ENCODE measurements around the gene FBXL20.
A peak's percentile ranks its signal among the peaks of the same experiment; 100 is the strongest.

Gene FBXL20

DNA sequence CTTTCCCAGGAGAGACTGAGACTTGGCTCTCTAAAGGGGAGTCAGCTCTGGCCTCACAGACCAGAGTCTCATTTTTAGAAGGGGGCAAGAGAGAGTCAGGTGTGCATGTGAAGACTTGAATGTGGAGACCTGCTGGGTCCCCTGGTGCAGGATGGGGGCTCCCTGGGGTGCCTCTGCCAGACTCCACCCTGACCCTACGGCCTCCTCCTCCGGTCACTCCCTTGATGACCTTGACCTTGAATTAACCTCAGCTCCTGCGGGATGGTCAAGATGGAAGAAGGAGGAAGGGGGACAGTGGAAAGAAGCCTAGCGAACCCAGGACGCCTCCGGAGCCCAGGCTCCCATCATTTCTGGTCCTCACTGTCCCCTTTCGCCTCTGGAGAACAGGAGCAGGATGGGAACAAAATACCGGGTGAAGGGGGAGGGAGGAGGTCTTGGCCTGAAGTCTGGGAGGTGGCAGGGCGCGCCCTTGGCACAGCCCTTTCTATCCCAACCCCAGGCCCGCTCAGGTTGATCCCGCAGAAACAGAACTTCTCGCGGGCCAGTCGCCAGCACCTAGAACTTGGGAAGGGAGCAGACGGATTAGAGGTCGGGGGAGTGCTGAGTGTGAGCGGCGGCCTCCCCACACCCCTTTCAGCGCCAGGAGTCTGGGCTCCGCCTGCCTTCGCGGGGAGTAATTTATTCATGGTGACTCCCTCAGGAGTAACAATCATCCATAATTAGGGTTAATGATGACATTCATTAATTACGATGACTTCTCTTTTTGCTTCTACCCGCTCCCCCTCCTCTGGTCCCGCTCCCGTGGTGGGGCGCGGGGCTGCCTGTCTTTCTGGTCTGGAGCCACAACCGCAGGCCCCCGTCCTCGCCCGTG lies 177.3 kb downstream of the FBXL20 start:
- no peak for DNase-seq

- no peak for DNase-seq
Measured at GRCh38 chr17:39222866-39223834, 178.3 kb downstream of the FBXL20 start.

DNA sequence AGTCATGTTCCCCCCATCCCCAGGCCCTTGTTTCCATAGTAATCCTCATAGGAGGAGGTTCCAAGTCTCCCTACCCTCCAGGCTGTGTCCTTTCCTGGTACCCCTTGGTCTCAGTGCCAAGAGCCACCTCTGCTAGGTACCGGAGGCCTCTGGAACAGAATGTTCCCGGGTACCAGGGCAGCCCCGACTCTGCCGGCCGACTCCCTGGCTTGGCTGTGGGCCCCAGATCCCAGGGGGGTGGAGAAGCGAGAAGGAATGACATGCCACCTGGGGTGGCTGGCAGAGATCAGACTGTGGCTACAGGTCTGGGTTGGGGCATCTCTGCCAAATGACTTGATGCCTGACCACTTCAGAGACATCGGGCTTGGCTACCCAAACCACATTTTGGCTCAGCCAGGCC lies 179.3 kb downstream of the FBXL20 start:
- DNase-seq = no peak

DNA sequence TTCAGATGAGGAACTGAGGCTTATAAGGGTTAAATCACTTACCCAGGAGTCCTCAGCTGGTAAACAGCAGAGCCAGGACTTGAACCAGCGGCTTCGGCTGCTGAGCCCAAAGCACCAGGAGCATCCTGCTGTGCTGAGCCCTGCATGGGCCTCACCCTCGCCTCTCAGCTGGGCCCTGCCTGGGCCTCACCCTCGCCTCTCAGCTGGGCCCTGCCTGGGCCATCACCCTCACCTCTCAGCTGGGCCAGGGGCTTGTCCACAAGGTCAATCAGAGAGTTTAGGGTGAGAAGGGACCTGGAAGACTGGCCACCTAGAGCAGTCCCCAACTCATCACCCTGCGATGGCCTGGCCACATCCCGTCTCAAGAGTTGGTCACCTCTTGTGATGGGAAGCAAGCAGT lies 179.9 kb downstream of the FBXL20 start:
- DNase-seq = no peak

- no peak for DNase-seq
Measured at GRCh38 chr17:39219647-39220154, 181.7 kb downstream of the FBXL20 start.

- DNase-seq = no peak
Measured at GRCh38 chr17:39218906-39219305, 182.5 kb downstream of the FBXL20 start.

DNA sequence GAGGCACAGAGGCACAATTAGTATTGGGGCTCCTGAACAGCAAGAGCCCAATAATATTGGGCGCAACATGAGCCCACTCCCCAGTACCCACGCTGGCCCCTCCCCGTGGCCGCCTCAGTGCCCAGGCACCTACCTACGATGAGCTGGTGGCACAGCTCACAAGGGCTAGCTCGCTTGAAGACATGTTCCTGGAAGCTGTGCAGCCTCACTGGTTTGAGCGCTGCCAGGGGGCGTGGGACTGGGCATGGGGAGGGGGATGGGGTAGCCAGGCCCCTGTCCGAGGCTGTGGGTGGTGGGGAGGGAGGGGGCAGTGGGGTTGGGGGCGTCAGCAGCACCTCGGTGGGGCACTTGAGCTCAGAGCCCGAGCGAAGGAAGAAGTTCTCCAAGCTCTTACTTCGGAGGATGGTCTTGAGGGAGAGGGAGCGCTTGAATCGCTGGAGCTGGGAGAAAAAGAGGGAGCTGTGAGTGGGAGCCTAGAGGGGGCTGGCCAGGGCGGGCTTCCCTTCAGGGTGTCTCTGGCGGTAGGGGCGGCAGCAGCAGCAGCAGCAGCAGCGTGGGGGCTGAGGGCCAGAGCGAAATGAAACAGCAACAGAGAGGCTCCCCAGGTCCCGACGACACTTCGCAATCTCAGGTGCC lies 183.6 kb downstream of the FBXL20 start:
- DNase-seq = no peak

DNA sequence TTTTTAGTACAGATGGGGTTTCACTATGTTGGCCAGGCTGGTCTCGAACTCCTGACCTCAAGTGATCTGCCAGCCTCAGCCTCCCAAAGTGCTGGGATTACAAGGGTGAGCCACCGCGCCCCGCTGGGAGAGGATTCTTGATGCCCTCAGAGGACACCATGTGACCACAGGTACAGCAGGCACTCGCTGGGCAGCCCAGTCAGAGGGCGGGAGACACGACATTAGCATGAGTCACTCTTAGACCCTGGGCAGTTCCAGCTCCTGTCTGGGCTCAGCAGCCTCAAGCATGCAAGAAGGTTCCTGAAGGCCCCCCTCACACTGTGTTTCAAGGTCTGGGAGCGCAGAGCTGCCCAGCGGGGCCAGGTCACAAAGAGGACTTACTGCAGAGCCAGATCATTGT lies 187.6 kb downstream of the FBXL20 start:
- DNase-seq = no peak

DNA sequence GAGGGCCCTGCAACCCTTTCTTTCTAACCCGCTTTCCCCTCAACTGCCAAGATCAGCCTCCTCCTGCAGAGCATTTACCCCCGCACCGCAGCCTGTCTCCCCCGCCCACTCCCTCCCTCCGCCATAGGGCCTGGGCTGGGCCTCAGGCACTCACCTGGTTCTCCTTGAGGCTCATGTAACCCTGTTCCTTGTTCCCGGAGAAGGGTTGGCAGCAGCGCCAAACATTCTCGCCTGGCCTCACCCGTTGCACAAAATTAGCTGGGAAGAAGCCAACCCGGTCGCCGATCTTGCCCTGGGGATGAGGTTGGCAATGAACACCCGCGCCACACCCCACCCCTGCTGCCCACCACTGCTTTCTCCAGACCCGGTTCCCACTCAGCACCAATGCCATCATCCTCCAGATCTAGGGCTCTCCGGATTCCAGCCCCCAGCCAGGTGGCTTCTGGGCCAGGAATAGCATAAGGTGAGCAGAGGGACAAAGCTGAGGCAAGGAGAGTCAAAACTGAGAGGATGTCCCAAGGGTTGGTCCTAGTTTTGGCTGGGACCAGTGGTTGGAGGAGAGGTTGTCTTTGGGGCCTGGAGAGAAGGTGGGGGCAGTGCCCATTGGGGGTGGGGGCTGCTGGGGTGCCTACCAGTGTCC lies 188.5 kb downstream of the FBXL20 start:
- DNase-seq = no peak

GRCh38 chr17:39212195-39212810 lies 189.1 kb downstream of the FBXL20 start:
- DNase-seq = no peak

- no peak for DNase-seq
Measured at GRCh38 chr17:39210093-39210434, 191.4 kb downstream of the FBXL20 start.

- DNase-seq = peak; percentile 18 to 72
Measured at GRCh38 chr17:39209317-39210092, 191.9 kb downstream of the FBXL20 start.

DNA sequence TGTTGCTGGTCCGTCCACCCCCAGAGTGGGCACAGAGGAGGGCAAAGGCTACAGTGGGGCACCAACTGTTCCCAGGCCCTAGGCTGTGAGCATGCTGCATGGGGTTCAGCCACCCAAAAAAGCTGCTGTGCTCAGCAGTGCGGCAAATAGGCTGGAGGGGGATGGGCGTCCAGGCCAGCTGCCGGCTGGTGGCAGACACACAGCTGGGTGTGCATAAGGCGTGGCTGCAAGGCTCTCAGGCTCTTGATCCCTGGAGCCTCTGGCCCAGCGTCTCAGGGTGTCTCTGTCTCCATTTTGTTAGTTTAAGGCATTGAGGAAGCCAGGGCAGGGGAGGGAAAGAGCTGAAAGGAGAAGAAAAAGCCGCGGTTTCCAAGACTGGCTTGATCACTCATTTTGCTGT lies 192.5 kb downstream of the FBXL20 start:
- no peak for DNase-seq

- peak in 1 of 2 donors; percentile 34 for DNase-seq
Measured at GRCh38 chr17:39208136-39208535, 193.3 kb downstream of the FBXL20 start.

DNA sequence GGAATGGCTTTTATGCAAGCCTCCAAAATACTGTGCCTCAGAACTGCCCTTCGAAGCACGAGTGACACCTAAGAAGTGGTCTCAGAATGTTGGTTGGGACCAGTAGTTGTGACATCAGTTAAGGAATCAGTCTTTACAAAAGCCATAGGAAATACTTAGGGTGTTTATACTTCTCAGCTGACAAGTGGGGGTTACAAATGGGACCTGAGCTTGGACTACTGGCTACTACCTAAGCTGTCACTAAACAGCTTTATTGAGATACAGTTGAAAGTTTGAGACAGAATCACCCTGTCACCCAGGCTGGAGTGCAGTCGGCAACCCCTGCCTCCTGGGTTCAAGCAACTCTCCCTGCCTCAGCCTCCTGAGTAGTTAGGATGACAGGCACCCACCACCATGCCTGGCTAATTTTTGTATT lies 196.3 kb downstream of the FBXL20 start:
- no peak for DNase-seq

DNA sequence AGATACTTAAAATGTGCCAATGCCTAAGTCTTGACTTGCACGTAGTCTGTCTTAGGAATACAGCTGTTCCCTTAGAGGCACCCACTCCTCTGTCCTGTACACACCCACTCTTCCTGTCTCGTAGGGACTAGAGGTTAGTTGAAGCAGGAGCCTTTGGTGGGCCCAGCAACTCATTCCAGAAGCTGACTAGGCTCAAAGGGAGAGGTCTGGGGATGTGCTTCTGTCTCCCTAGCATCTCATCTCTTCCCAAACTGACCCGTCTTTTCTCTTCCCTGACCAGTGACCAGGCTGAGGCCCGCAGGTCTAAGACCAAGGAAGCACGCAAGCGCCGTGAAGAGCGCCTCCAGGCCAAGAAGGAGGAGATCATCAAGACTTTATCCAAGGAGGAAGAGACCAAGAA lies 197.2 kb downstream of the FBXL20 start:
- no peak for DNase-seq
